Neural cell (in vitro differentiated cells): Measurements from ENCODE around the gene ZNRF4. TPM values are rescaled to one million over a fixed set of nuclear protein-coding genes. Genes with fewer than 3 reads are reported as not detected.

Experiments used
- H2AFZ ChIP-seq: fragments of 200-600, 300-800 bp; sonication (generic), shearing (Covaris generic); 2 replicates; pipeline ENCODE4 v1.6.0; 2014; ENCODE audit warnings: low read depth, mild to moderate bottlenecking, antibody characterized with exemption, low read length, moderate library complexity
- H3F3A ChIP-seq: fragments of 200-600 bp; shearing (Covaris generic); 2 replicates; pipeline ENCODE4 v1.6.1; 2016; ENCODE audit warnings: mild to moderate bottlenecking, moderate library complexity, mixed read lengths, antibody characterized with exemption, low read length; ENCODE audit not compliant: insufficient read depth, poor library complexity, severe bottlenecking
- H3K27ac ChIP-seq: fragments of 200-600, 300-800 bp; sonication (generic), shearing (Covaris generic); 2 replicates; pipeline ENCODE4 v1.5.1; 2014; ENCODE audit warnings: mild to moderate bottlenecking, low read length, moderate library complexity
- H3K27me3 ChIP-seq: fragments of 300-800, 200-600 bp; sonication (generic), shearing (Covaris generic); 2 replicates; pipeline ENCODE4 v1.6.0; 2014; ENCODE audit warnings: mild to moderate bottlenecking, low read depth, low read length, moderate library complexity; ENCODE audit not compliant: insufficient read depth
- H3K36me3 ChIP-seq: fragments of 300-800, 200-600 bp; sonication (generic), shearing (Covaris generic); 2 replicates; pipeline ENCODE4 v1.5.1; 2014; ENCODE audit warnings: mild to moderate bottlenecking, antibody characterized with exemption, low read length, moderate library complexity; ENCODE audit not compliant: insufficient read depth
- H3K4me2 ChIP-seq: fragments of 300-800, 200-600 bp; sonication (generic), shearing (Covaris generic); 2 replicates; pipeline ENCODE4 v1.6.0; 2014; ENCODE audit warnings: mild to moderate bottlenecking, low read length
- H3K4me3 ChIP-seq: fragments of 300-800, 200-600 bp; sonication (generic), shearing (Covaris generic); 2 replicates; pipeline ENCODE4 v1.5.1; 2014; ENCODE audit warnings: mild to moderate bottlenecking, low read length, moderate library complexity
- H3K79me2 ChIP-seq: fragments of 200-600 bp; shearing (Covaris generic); replicated peaks from 2 replicates; pipeline ENCODE4 v1.6.0; 2014; ENCODE audit warnings: mild to moderate bottlenecking, low read length, moderate library complexity; ENCODE audit not compliant: insufficient read depth
- H3K9ac ChIP-seq: fragments of 300-800, 200-600 bp; sonication (generic), shearing (Covaris generic); 2 replicates; pipeline ENCODE4 v1.6.1; 2016; ENCODE audit warnings: mild to moderate bottlenecking, low read length, mixed read lengths
- H3K9me2 ChIP-seq: fragments of 200-600 bp; shearing (Covaris generic); 2 replicates; pipeline ENCODE4 v1.6.1; 2016; ENCODE audit warnings: mild to moderate bottlenecking, low read length, mixed read lengths; ENCODE audit not compliant: insufficient read depth
- H3K9me3 ChIP-seq: fragments of 200-600, 300-800 bp; sonication (generic), shearing (Covaris generic); 2 replicates; pipeline ENCODE4 v1.6.1; 2016; ENCODE audit warnings: mild to moderate bottlenecking, mixed run types, low read length, moderate library complexity, mixed read lengths
- H4K20me1 ChIP-seq: fragments of 200-600 bp; shearing (Covaris generic); 2 replicates; pipeline ENCODE4 v1.6.1; 2016; ENCODE audit warnings: mild to moderate bottlenecking, mixed run types; ENCODE audit not compliant: insufficient read depth
- CTCF ChIP-seq: fragments of 450-650 bp; IDR thresholded peaks from 2 replicates; pipeline ENCODE4 v1.5.1; 2014; ENCODE audit warnings: antibody characterized with exemption, mild to moderate bottlenecking, moderate library complexity; ENCODE audit not compliant: poor library complexity, severe bottlenecking
- EP300 ChIP-seq: fragments of 450-650 bp; conservative IDR thresholded peaks from 2 replicates; pipeline ENCODE4 v1.6.1; 2014; ENCODE audit warnings: antibody characterized with exemption, mild to moderate bottlenecking, moderate library complexity; ENCODE audit not compliant: poor library complexity, severe bottlenecking
- EZH2 ChIP-seq: fragments of 200-600, 300-800 bp; shearing (Covaris generic), sonication (generic); IDR thresholded peaks from 2 replicates; pipeline ENCODE4 v1.6.1; 2014; ENCODE audit warnings: antibody characterized with exemption, low read length, borderline replicate concordance, mild to moderate bottlenecking; ENCODE audit not compliant: insufficient read depth, poor library complexity, severe bottlenecking
- MXI1 ChIP-seq: fragments of 450-650 bp; conservative IDR thresholded peaks from 2 replicates; pipeline ENCODE4 v1.6.1; 2014; ENCODE audit warnings: antibody characterized with exemption, mild to moderate bottlenecking; ENCODE audit not compliant: poor library complexity, severe bottlenecking
- POLR2AphosphoS5 ChIP-seq: IDR thresholded peaks from 2 replicates; pipeline ENCODE4 v1.6.1; 2012
- RAD21 ChIP-seq: fragments of 450-650 bp; conservative IDR thresholded peaks from 2 replicates; pipeline ENCODE4 v1.6.1; 2014; ENCODE audit warnings: antibody characterized with exemption, mild to moderate bottlenecking, moderate library complexity
- SMC3 ChIP-seq: fragments of 450-650 bp; conservative IDR thresholded peaks from 2 replicates; pipeline ENCODE4 v1.6.1; 2014; ENCODE audit warnings: antibody characterized with exemption, mild to moderate bottlenecking, moderate library complexity; ENCODE audit not compliant: poor library complexity
- TAF1 ChIP-seq: IDR thresholded peaks from 2 replicates; pipeline ENCODE4 v1.6.1; 2012; ENCODE audit warnings: low read depth
- polyA plus RNA-seq: library from polyadenylated mRNA; depleted of rRNA; stranded (reverse); fragments of >200 nt; gene quantifications from 2 replicates; pipeline ENCODE4 v1.2.3, GENCODE V29; 2014
- TF ChIP-seq, protein P1 (sequence below): IDR thresholded peaks from 2 replicates; pipeline ENCODE4 v1.6.1; 2012; ENCODE audit warnings: borderline replicate concordance

ZNRF4 gene
- polyA plus RNA-seq, 1 donor from 2014 or later, result not detected

GRCh38 chr19:5435642-5436017 is 19.6 kb upstream of the ZNRF4 start:
- Histone ChIP-seq H2AFZ (no peak overlapping the region), H3K27me3 (no peaks in the 10 kb centered on the region), H3K79me2 (no peaks in the 10 kb centered on the region), H3F3A (no peaks in the 10 kb centered on the region), H3K36me3 (no peaks in the 10 kb centered on the region), H3K9me3 (no peaks in the 10 kb centered on the region), H3K4me2 (no peak overlapping the region), H3K4me3 (peak overlapping the region; percentile 66), H4K20me1 (no peaks in the 10 kb centered on the region), H3K9me2 (no peaks in the 10 kb centered on the region), H3K27ac (peak overlapping the region; percentile 67), H3K9ac (peak overlapping the region; percentile 82)
- TF ChIP-seq EZH2 (no peak), CTCF (no peak), MXI1 (no peak), RAD21 (no peak), EP300 (no peak), TAF1 (no peak), SMC3 (no peak), POLR2AphosphoS5 (no peak)
- TF ChIP-seq, protein P1, sequence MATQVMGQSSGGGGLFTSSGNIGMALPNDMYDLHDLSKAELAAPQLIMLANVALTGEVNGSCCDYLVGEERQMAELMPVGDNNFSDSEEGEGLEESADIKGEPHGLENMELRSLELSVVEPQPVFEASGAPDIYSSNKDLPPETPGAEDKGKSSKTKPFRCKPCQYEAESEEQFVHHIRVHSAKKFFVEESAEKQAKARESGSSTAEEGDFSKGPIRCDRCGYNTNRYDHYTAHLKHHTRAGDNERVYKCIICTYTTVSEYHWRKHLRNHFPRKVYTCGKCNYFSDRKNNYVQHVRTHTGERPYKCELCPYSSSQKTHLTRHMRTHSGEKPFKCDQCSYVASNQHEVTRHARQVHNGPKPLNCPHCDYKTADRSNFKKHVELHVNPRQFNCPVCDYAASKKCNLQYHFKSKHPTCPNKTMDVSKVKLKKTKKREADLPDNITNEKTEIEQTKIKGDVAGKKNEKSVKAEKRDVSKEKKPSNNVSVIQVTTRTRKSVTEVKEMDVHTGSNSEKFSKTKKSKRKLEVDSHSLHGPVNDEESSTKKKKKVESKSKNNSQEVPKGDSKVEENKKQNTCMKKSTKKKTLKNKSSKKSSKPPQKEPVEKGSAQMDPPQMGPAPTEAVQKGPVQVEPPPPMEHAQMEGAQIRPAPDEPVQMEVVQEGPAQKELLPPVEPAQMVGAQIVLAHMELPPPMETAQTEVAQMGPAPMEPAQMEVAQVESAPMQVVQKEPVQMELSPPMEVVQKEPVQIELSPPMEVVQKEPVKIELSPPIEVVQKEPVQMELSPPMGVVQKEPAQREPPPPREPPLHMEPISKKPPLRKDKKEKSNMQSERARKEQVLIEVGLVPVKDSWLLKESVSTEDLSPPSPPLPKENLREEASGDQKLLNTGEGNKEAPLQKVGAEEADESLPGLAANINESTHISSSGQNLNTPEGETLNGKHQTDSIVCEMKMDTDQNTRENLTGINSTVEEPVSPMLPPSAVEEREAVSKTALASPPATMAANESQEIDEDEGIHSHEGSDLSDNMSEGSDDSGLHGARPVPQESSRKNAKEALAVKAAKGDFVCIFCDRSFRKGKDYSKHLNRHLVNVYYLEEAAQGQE, result no peak

DNA sequence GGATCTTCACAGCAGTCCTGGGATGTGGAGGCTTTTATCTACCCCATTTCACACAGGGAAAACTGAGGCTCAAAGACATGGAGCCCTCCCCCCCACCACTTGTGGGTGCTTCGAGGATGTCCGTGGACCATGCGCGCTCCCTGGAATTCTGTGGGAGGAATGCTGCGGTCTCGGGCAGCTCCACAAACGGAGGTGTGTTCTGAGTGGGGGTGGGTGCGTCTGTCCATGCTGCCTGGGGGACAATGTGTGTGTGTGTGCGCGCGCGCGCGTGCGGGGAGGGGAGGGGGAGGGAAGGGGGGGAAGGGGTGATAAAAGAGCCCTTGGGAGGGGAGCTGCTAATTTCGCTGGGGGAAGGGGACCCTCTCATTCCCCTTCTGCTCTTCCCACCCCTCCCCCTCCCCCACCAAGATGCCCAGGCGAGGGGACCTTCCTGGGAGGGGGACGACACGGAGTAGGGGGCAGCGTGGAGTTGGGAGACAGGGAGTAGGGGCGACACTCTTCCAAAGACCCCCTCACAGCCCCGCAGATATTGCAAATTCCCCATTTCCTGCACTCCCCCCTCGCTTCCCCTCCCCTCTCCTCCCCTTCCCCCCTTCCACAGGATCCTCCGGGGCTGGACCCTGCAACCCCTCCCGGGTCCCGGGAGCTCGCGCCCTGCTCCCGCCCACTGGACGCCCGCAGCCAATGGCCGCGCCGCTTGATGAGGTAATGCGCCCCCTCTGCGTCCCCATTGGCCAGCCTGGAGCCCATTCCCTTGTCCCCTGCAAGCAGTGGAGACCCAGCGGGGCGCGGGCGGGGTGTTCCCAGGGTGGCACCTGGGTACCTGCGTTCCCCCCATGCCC is 18.9 kb upstream of the ZNRF4 start:
- Histone ChIP-seq H3K4me2 (no peak overlapping the region), H3F3A (no peaks in the 10 kb centered on the region), H3K36me3 (no peaks in the 10 kb centered on the region), H3K27me3 (no peaks in the 10 kb centered on the region), H3K27ac (peak overlapping the region; percentile 67), H3K9me2 (no peaks in the 10 kb centered on the region), H2AFZ (peak overlapping the region; percentile 43), H3K79me2 (no peaks in the 10 kb centered on the region), H4K20me1 (no peaks in the 10 kb centered on the region), H3K4me3 (peak overlapping the region; percentile 66), H3K9ac (peak overlapping the region; percentile 82), H3K9me3 (no peaks in the 10 kb centered on the region)
- no peak for TF ChIP-seq CTCF
- TF ChIP-seq, protein P1, result peak; percentile 70
- TF ChIP-seq POLR2AphosphoS5, result peak; percentile 82
